Lung microvascular endothelial cell (primary cell): ENCODE measurements around the gene TGFA. TPM values are rescaled to one million over a fixed set of nuclear protein-coding genes. Genes with fewer than 3 reads are reported as not detected.

Source experiments
- DNase-seq, 2 donors: peaks; one replicate each; pipeline versions ENCODE4 v3.0.0 to v3.0.0-alpha.2; 2010; ENCODE audit warnings: low read depth in 2 of 2
- total RNA-seq: library from RNA; depleted of rRNA; stranded (reverse); fragments of >200 nt; gene quantifications from 2 replicates; pipeline ENCODE4 v1.2.1, GENCODE V29; 2014

Gene TGFA
- total RNA-seq, 1 donor from 2014 or later, result 16.3 TPM

DNA sequence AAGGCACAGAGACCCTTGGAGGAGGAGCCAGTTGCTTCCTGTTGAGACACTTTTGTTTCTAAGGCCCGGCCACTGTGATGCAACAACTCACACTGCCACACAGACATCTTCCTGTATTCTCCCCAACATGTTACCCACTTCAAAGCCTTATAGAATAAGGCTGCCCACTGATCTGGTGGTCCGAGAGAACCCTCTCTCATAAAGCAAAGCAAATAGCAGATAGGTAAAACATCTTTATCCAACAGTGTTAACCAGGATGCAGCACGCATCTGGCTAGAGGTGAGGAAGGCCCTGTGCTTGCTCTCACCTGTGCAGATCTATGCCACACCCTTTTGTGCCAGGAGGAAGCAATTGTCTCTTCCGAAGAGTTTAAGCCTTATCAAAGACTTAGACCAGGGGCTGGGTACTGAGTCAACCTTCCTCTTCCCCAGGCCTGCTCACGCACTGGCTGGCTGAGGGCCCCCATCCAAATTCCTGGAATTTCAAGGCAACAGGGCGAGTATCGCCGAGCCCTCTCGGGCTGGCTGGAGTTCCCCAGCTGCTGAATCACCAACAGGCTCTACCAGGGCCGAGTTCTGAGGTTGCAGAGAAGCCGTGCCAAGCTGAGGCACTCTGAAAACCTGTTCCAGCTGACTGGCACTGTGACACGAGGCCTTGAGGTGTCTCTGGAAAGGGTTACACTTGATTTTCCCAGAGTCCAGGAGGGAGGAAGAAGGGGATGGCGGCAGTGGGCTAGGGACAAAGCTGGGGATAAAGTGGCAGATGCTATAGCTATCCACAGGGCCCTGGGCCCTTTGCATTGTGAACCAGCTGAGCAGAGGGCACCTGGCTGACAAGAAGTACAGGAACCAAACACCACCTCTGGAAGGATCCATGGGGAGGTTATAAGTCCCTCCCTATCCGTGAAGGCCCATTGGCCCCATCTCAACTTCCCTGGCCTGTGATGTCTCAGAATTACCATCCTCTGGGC, 29.3 kb downstream of the TGFA start:
- DNase-seq, result peak; percentile 26 to 43

GRCh38 chr2:70523672-70523995, 30.0 kb downstream of the TGFA start:
- no peak for DNase-seq

DNA sequence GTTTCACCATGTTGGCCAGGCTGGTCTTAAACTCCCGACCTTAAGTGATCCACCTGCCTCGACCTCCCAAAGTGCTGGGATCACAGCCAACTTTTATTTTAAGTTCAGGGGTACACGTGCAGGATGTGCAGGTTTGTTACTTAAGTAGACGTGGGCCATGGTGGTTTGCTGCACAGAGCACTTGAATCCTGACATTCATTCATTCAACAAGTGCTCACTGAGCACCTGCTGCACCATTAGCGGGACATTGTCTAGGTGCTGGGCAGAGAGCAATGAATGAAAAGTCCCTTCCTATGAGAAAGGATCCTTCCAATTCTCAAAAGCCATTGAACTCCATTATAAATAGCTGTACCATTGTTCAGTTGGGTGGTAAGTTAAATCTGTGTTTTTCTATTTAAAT, 31.0 kb downstream of the TGFA start:
- DNase-seq, result no peak

- no peak for DNase-seq
Observed at GRCh38 chr2:70520825-70521224, 32.8 kb downstream of the TGFA start.

- peak in 1 of 2 donors; percentile 59 for DNase-seq
Observed at GRCh38 chr2:70519453-70519852, 34.2 kb downstream of the TGFA start.

GRCh38 chr2:70518557-70518956, 35.1 kb downstream of the TGFA start:
- no peak for DNase-seq

GRCh38 chr2:70517804-70518203, 35.8 kb downstream of the TGFA start:
- no peak for DNase-seq

DNA sequence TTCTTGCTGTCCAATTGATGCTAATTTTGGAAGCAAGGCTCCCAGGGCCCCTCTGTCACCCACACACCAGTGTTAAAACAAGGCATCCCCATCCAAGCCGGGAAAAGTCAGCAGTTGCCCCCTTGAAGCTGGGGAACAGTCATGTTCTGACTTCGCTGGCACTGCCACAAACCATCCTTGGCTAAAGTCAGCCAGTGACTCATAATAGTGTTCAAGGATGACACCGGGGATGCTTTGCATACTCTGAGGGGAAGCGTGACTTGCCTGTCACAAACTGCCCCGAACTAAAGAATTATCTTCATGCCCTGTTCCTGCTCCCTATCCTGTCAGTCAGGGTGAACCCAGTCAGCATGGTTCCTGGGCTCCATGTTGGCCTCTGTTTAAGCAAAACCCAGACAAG, 37.0 kb downstream of the TGFA start:
- DNase-seq, result peak in 1 of 2 donors; percentile 24

GRCh38 chr2:70515938-70516337, 37.7 kb downstream of the TGFA start:
- no peak for DNase-seq

- no peak for DNase-seq
Observed at GRCh38 chr2:70514612-70515055, 39.0 kb downstream of the TGFA start.

DNA sequence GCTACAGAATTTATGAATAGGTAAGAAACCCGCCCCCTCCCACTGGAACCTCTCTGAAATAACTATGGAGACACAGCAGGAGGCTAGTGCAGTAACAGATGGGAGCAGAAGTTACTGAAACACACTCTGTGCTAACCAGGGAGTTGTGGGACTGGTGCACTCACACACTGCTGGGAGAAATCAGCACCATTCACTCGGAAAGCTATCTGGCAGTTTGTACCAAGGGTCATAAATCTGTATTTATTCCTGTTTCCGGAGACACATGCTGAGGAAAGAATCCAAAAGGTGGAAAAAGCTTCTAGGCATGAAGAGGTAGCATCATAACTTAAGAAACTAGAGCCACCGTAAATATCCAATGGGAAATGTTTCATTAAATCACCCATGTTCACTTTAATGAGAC, 39.9 kb downstream of the TGFA start:
- no peak for DNase-seq

DNA sequence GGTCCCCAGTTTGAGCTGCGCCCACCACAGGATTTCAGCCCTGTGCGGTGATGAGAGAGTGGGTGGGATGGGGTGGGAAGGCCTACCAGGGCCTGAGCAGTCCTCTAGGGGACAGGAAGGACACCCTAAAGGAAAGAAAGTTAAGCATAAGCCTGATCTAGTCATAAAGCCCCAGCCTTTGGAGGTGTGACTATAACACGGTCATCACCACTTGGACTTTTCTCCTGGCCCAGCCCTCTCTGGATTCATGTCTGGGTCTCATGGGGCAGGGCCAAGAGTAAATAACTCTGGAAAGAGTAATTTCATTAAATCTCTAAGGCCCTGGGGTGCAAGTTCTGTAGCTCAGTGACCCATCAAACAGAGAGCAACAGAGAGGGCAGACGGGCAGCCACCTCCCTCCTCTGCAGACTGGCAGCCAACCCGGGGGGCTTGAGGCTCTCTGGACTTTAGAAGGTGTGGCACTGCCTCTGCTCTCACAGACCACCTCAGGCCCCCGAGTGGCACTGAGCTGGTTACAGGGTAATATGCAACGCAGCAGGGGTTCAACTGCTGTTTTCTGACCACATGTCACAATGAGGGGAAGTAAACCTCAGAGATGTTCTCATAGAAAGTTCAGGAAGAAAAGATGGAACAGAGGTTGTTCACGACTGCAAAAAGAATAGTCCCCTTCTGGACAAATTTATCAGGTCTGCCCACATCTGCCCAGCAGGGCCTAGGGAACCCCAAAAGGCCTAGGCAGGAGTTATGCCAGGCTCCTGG, 41.5 kb downstream of the TGFA start:
- no peak for DNase-seq

- DNase-seq, result no peak
Observed at GRCh38 chr2:70510313-70510712, 43.3 kb downstream of the TGFA start.

GRCh38 chr2:70509565-70509964, 44.1 kb downstream of the TGFA start:
- DNase-seq, result no peak

- no peak for DNase-seq
Observed at GRCh38 chr2:70508711-70509462, 44.7 kb downstream of the TGFA start.

DNA sequence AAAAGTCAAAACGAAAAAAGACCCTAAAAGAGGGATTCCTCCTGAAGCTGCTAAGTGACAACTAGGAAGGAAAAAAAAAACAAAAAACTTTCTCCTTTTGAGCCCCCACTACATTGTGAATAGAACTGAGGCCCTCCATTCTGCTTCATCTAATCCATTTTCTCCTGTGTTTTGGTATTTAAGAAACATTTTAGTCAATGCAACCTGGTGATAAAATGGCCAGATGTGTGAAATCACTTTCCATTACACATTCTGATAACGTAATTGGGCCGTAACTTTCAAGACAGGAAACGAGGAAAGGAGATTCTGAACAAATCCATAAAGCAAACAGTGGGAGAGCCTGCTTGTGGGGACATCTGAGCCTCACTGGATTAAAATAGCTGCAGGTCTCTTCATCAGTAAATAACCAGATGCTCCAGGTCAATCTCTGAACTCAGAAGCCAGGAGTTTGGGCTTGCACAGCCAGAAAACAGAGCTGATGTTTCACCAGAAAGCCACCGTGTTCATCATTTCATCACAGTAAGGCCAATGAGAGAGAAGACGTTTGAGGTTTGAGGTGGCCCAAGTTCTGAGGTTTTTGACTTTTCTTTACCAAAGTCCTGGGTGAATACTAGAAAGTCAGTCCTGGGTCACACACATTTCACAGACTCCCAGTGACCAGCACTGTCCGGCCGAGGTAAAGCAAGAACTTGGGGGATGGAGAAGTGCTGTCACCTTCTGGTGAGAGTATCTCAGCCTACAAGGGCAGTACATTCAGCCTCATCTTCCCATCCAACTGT, 47.8 kb downstream of the TGFA start:
- DNase-seq, result no peak

GRCh38 chr2:70504750-70505149, 48.9 kb downstream of the TGFA start:
- DNase-seq, result no peak

DNA sequence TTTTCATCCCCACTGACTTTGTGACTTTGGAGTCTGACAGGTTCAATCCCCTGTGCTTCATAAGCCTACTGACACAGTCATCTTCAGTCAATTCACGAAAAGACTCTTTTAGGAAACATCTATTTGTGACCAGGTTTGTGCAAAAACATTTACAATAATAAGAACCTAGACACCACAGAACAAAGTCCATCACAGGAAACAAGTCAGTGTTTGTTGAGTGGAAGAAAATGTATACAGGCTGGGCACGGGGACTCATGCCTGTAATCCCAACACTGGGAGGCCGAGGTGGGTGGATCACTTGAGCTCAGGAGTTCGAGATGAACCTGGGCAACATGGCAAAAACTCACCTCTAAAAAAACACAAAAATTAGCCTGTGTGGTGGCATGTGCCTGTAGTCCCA, 49.7 kb downstream of the TGFA start:
- no peak for DNase-seq

- no peak for DNase-seq
Observed at GRCh38 chr2:70501728-70502127, 51.9 kb downstream of the TGFA start.

DNA sequence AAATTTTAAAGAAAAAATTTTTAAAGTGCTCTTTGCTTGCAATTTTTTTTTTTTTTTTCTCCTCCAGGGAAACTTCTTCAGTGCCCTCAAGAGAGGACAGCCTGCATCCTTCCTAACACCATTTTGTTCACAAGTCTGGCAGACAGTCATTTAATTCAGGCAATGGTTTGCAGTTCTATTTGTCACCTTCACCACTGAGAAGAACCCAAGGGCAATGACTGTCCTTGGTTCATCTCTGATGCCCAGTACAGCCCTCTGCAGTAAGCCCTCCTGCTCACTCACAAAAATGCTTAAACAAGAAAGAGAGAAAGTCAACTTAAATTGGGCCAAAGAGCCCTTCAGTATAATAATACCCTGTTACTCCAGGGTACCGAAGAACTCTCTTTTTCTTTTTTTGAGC, 52.4 kb downstream of the TGFA start:
- no peak for DNase-seq

- DNase-seq, result no peak
Observed at GRCh38 chr2:70499253-70499652, 54.4 kb downstream of the TGFA start.
